Stimulated activated naive CD8-positive, alpha-beta T cell treated with anti-CD3 and anti-CD28 coated beads, Interleukin-15, amount 100 ng/mL, for 72 hours (primary cell): ENCODE data around the gene ULBP2.
"Not testable (repeated sequence)": the region's sequence is repeated elsewhere in the genome, so short reads cannot be mapped to it uniquely, and the experiment has no call there.

Source experiments
- ATAC-seq: fragments of 150-1000 bp; cut with Tn5 transposase; 2 replicates; pipeline ENCODE4 v1.10.0; 2021; ENCODE audit warnings: mild to moderate bottlenecking, moderate library complexity
- DNase-seq, 2 donors: peaks; one replicate each; pipeline ENCODE4 v3.0.0; 2021 to 2022
- H3K27ac Mint-ChIP-seq, 2 donors: one replicate each; pipeline ENCODE4 v1.8.0; 2022; ENCODE audit warnings: mild to moderate bottlenecking in 2 of 2, mixed read lengths in 2 of 2, moderate library complexity in 2 of 2
- H3K27me3 Mint-ChIP-seq: one replicate; pipeline ENCODE4 v1.8.0; 2022; ENCODE audit warnings: mixed read lengths
- H3K4me1 Mint-ChIP-seq: one replicate; pipeline ENCODE4 v1.8.0; 2022; ENCODE audit warnings: mild to moderate bottlenecking, mixed read lengths
- H3K4me3 Mint-ChIP-seq, 2 donors: one replicate each; pipeline ENCODE4 v1.8.0; 2022; ENCODE audit warnings: mild to moderate bottlenecking in 2 of 2, mixed read lengths in 2 of 2, moderate library complexity in 1 of 2
- H3K9me3 Mint-ChIP-seq, 2 donors: one replicate each; pipeline ENCODE4 v1.8.0; 2022; ENCODE audit warnings: mixed read lengths in 2 of 2

The ULBP2 gene

GRCh38 chr6:149933461-149933860 is 8.4 kb upstream of the ULBP2 start:
- DNase-seq: no peak
- Mint-ChIP-seq H3K4me3 (no peak overlapping the region), H3K4me1 (peaks cover 26% of the 10 kb centered on the region), H3K27ac (no peak overlapping the region), H3K27me3 (peaks cover 100% of the 10 kb centered on the region), H3K9me3 (no peaks in the 10 kb centered on the region)
- no peak for ATAC-seq

- Mint-ChIP-seq H3K9me3 (no peaks in the 10 kb centered on the region), H3K27me3 (peaks cover 100% of the 10 kb centered on the region), H3K4me3 (no peak overlapping the region), H3K27ac (peak overlapping the region in 1 of 2 donors; percentile 49), H3K4me1 (peaks cover 36% of the 10 kb centered on the region)
- DNase-seq (peak; percentile 69 to 70), ATAC-seq (peak; percentile 33)
Measured at GRCh38 chr6:149934249-149935156, 7.3 kb upstream of the ULBP2 start.

GRCh38 chr6:149935246-149935645 is 6.6 kb upstream of the ULBP2 start:
- Mint-ChIP-seq H3K4me3 (peak overlapping the region in 1 of 2 donors; percentile 16), H3K4me1 (peaks cover 44% of the 10 kb centered on the region), H3K27ac (no peak overlapping the region), H3K9me3 (no peaks in the 10 kb centered on the region), H3K27me3 (peaks cover 100% of the 10 kb centered on the region)
- ATAC-seq: no peak
- DNase-seq: no peak

GRCh38 chr6:149935668-149936067 is 6.1 kb upstream of the ULBP2 start:
- DNase-seq (no peak), ATAC-seq (no peak)
- Mint-ChIP-seq H3K9me3 (no peaks in the 10 kb centered on the region), H3K27ac (no peak overlapping the region), H3K4me1 (peaks cover 48% of the 10 kb centered on the region), H3K4me3 (no peak overlapping the region), H3K27me3 (peaks cover 100% of the 10 kb centered on the region)

- H3K4me1 Mint-ChIP-seq: peaks cover 59% of the 10 kb centered on the region
- H3K27ac Mint-ChIP-seq: no peak overlapping the region
- no peaks in the 10 kb centered on the region for H3K9me3 Mint-ChIP-seq
- no peak for DNase-seq
- no peak for ATAC-seq
- peaks cover 100% of the 10 kb centered on the region for H3K27me3 Mint-ChIP-seq
- no peak overlapping the region for H3K4me3 Mint-ChIP-seq
Measured at GRCh38 chr6:149936743-149937142, 5.1 kb upstream of the ULBP2 start.

GRCh38 chr6:149938013-149938570 is 3.7 kb upstream of the ULBP2 start:
- H3K4me1 Mint-ChIP-seq: peaks cover 69% of the 10 kb centered on the region

GRCh38 chr6:149938571-149939355 is 3.1 kb upstream of the ULBP2 start:
- Mint-ChIP-seq H3K4me1 (peaks cover 69% of the 10 kb centered on the region), H3K27me3 (peaks cover 100% of the 10 kb centered on the region), H3K4me3 (peak overlapping the region; percentile 74 to 76), H3K27ac (peak overlapping the region in 1 of 2 donors; percentile 94), H3K9me3 (no peaks in the 10 kb centered on the region)
- ATAC-seq: peak; percentile 71
- DNase-seq: peak; percentile 72 to 73

More at GRCh38 chr6:149938013-149938570, 3.7 kb upstream of the ULBP2 start:
- ATAC-seq: peak; percentile 55
- Mint-ChIP-seq H3K27me3 (peaks cover 100% of the 10 kb centered on the region), H3K4me3 (peak overlapping the region; percentile 74 to 76), H3K27ac (peak overlapping the region in 1 of 2 donors; percentile 94)
- not testable (repeated sequence) for H3K9me3 Mint-ChIP-seq, DNase-seq

GRCh38 chr6:149939356-149939648 is 2.5 kb upstream of the ULBP2 start:
- no peaks in the 10 kb centered on the region for H3K9me3 Mint-ChIP-seq
- peaks cover 67% of the 10 kb centered on the region for H3K4me1 Mint-ChIP-seq
- ATAC-seq (no peak), DNase-seq (no peak)
- H3K4me3 Mint-ChIP-seq: peak overlapping the region; percentile 74 to 76
- H3K27ac Mint-ChIP-seq: peak overlapping the region in 1 of 2 donors; percentile 94
- H3K27me3 Mint-ChIP-seq: peaks cover 99% of the 10 kb centered on the region

- no peak for ATAC-seq
- no peak overlapping the region for H3K27ac Mint-ChIP-seq
- H3K4me3 Mint-ChIP-seq: peak overlapping the region in 1 of 2 donors; percentile 33
- DNase-seq: no peak
- H3K9me3 Mint-ChIP-seq: no peaks in the 10 kb centered on the region
- H3K4me1 Mint-ChIP-seq: peaks cover 59% of the 10 kb centered on the region
- H3K27me3 Mint-ChIP-seq: peaks cover 92% of the 10 kb centered on the region
Measured at GRCh38 chr6:149939909-149940671, 1.7 kb upstream of the ULBP2 start.

GRCh38 chr6:149940672-149940982 is 1.2 kb upstream of the ULBP2 start:
- Mint-ChIP-seq H3K4me1 (peaks cover 54% of the 10 kb centered on the region), H3K9me3 (no peaks in the 10 kb centered on the region), H3K27ac (no peak overlapping the region), H3K27me3 (peaks cover 92% of the 10 kb centered on the region), H3K4me3 (peak overlapping the region in 1 of 2 donors; percentile 33)
- no peak for ATAC-seq
- no peak for DNase-seq

- no peaks in the 10 kb centered on the region for H3K9me3 Mint-ChIP-seq
- H3K4me3 Mint-ChIP-seq: peak overlapping the region; percentile 93 to 96
- no peak overlapping the region for H3K27ac Mint-ChIP-seq
- ATAC-seq (no peak), DNase-seq (no peak)
- peaks cover 53% of the 10 kb centered on the region for H3K4me1 Mint-ChIP-seq
- H3K27me3 Mint-ChIP-seq: peaks cover 86% of the 10 kb centered on the region
Measured at GRCh38 chr6:149942461-149942829, 631 bp downstream of the ULBP2 start.

- not testable (repeated sequence) for DNase-seq, H3K4me3 Mint-ChIP-seq, H3K9me3 Mint-ChIP-seq, ATAC-seq
- peak overlapping the region in 1 of 2 donors; percentile 56 for H3K27ac Mint-ChIP-seq
- H3K27me3 Mint-ChIP-seq: peaks cover 86% of the 10 kb centered on the region
- peaks cover 44% of the 10 kb centered on the region for H3K4me1 Mint-ChIP-seq
Measured at GRCh38 chr6:149943321-149943720, 1.5 kb downstream of the ULBP2 start.

GRCh38 chr6:149945276-149945675 is 3.5 kb downstream of the ULBP2 start:
- not testable (repeated sequence) for H3K4me3 Mint-ChIP-seq, ATAC-seq, H3K9me3 Mint-ChIP-seq, DNase-seq, H3K27ac Mint-ChIP-seq
- H3K4me1 Mint-ChIP-seq: peaks cover 25% of the 10 kb centered on the region
- H3K27me3 Mint-ChIP-seq: peaks cover 81% of the 10 kb centered on the region

GRCh38 chr6:149946631-149947030 is 4.8 kb downstream of the ULBP2 start:
- ATAC-seq, H3K27ac Mint-ChIP-seq, DNase-seq, H3K4me3 Mint-ChIP-seq, H3K9me3 Mint-ChIP-seq: not testable (repeated sequence)
- Mint-ChIP-seq H3K27me3 (peaks cover 81% of the 10 kb centered on the region), H3K4me1 (peaks cover 11% of the 10 kb centered on the region)

GRCh38 chr6:149947533-149947932 is 5.7 kb downstream of the ULBP2 start:
- H3K4me1 Mint-ChIP-seq, H3K4me3 Mint-ChIP-seq, H3K9me3 Mint-ChIP-seq, DNase-seq, H3K27ac Mint-ChIP-seq, ATAC-seq: not testable (repeated sequence)
- peaks cover 81% of the 10 kb centered on the region for H3K27me3 Mint-ChIP-seq
